Psoas muscle (tissue), 8 donors: ENCODE measurements around the gene RPP40. TPM values are rescaled to one million over a fixed set of nuclear protein-coding genes. Genes with fewer than 3 reads are reported as not detected.

Source experiments
- ATAC-seq, 4 donors: fragments of 200-7000 bp; cut with Tn5 transposase; one replicate each; pipeline ENCODE4 v1.9.1; 2020; ENCODE audit warnings: moderate library complexity in 3 of 4, mild to moderate bottlenecking in 2 of 4
- DNase-seq, 2 donors: peaks; one replicate each; pipeline ENCODE4 v3.0.0-alpha.2; 2020
- H3K27ac ChIP-seq: fragments of 200-600 bp; one replicate; pipeline ENCODE4 v1.8.0; 2022
- H3K27me3 ChIP-seq, 3 donors: fragments of 200-600 bp in 1 of 3; one replicate each; pipeline versions ENCODE4 v1.6.1 to v1.8.0; 2013 to 2022; ENCODE audit warnings: low read length in 2 of 3, mild to moderate bottlenecking in 2 of 3, moderate library complexity in 1 of 3; ENCODE audit not compliant: insufficient read depth in 3 of 3
- H3K36me3 ChIP-seq, 2 donors: fragments of 200-600 bp in 1 of 2; one replicate each; pipeline versions ENCODE4 v1.6.1 to v1.8.0; 2013 to 2022; ENCODE audit warnings: low read depth in 1 of 2, mild to moderate bottlenecking in 1 of 2, moderate library complexity in 1 of 2; ENCODE audit not compliant: insufficient read depth in 1 of 2
- H3K4me1 ChIP-seq: fragments of 200-600 bp; one replicate; pipeline ENCODE4 v1.8.0; 2022
- H3K4me3 ChIP-seq: fragments of 200-600 bp; one replicate; pipeline ENCODE4 v1.8.0; 2022; ENCODE audit warnings: mild to moderate bottlenecking
- H3K9me3 ChIP-seq: fragments of 200-600 bp; one replicate; pipeline ENCODE4 v1.8.0; 2022
- WGBS, 3 donors: extraction: QIAGEN DNeasy Blood & Tissue Kit; methylation state at CpG; one replicate each; pipeline versions ENCODE4 v1.1.6 to v1.1.7; 2013; 5-methylcytosine and 5-hydroxymethylcytosine counted together
- intact Hi-C, 2 donors: fragments of 100-400 bp; cut with DNase I; formaldehyde crosslinking; loops; one replicate each; pipeline versions ENCODE4 v1.11.0 to v1.14.2; 2022
- polyA plus RNA-seq, 3 donors: library from polyadenylated mRNA; stranded (reverse); fragments of 200-250 nt; gene quantifications; one replicate each; pipeline ENCODE4 v1.2.3, GENCODE V29; 2013
- total RNA-seq, 4 donors: library from RNA; stranded (reverse); fragmentation: NEBNext Ultra II Directional in 2 of 4; extraction: Animal tissue kit (Norgen Biotek cat#: 25700) in 2 of 4; gene quantifications; one replicate each; pipeline versions ENCODE4 v1.2.1 to v1.2.4, GENCODE V29; 2021 to 2023
- TF ChIP-seq, protein P1 (sequence below): fragments of 200-600 bp; IDR thresholded peaks from one replicate; pipeline ENCODE4 v1.8.0; 2022; ENCODE audit warnings: antibody characterized with exemption
- donor health status: healthy with polysubstance abuse.
- donor health status: DM: no; HTN: no; CAD: no; lungs with moderate emphysema.
- donor health status: Bipolar disorder and iron deficiency.
- donor health status: healthy.
- donor health status: DM: yes; HTN: yes; CAD: no.
- donor health status: DM: no; HTN: no; CAD: no.
- donor health status: DM: no; HTN: no; CAD: no.
- donor health status: DM: yes; HTN: yes; CAD: no.

RPP40 gene
- total and polyA plus RNA-seq, 7 donors = 4.2 to 34.5 (median 9.3) TPM

GRCh38 chr6:4965562-4966389 lies 38.1 kb downstream of the RPP40 start:
- DNase-seq = no peak
- 87 to 91% (median 89%) methylated on average over 8 of the region's 8 CpGs for WGBS, 3 donors
- TF ChIP-seq, protein P1, sequence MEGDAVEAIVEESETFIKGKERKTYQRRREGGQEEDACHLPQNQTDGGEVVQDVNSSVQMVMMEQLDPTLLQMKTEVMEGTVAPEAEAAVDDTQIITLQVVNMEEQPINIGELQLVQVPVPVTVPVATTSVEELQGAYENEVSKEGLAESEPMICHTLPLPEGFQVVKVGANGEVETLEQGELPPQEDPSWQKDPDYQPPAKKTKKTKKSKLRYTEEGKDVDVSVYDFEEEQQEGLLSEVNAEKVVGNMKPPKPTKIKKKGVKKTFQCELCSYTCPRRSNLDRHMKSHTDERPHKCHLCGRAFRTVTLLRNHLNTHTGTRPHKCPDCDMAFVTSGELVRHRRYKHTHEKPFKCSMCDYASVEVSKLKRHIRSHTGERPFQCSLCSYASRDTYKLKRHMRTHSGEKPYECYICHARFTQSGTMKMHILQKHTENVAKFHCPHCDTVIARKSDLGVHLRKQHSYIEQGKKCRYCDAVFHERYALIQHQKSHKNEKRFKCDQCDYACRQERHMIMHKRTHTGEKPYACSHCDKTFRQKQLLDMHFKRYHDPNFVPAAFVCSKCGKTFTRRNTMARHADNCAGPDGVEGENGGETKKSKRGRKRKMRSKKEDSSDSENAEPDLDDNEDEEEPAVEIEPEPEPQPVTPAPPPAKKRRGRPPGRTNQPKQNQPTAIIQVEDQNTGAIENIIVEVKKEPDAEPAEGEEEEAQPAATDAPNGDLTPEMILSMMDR = no peak
- Histone ChIP-seq H3K27ac (no peak overlapping the region), H3K4me3 (no peak overlapping the region), H3K9me3 (no peaks in the 10 kb centered on the region), H3K4me1 (peaks cover 12% of the 10 kb centered on the region), H3K27me3 (no peaks in the 10 kb centered on the region), H3K36me3 (no peaks in the 10 kb centered on the region)
- ATAC-seq = no peak
- intact Hi-C loops = no loop called here

DNA sequence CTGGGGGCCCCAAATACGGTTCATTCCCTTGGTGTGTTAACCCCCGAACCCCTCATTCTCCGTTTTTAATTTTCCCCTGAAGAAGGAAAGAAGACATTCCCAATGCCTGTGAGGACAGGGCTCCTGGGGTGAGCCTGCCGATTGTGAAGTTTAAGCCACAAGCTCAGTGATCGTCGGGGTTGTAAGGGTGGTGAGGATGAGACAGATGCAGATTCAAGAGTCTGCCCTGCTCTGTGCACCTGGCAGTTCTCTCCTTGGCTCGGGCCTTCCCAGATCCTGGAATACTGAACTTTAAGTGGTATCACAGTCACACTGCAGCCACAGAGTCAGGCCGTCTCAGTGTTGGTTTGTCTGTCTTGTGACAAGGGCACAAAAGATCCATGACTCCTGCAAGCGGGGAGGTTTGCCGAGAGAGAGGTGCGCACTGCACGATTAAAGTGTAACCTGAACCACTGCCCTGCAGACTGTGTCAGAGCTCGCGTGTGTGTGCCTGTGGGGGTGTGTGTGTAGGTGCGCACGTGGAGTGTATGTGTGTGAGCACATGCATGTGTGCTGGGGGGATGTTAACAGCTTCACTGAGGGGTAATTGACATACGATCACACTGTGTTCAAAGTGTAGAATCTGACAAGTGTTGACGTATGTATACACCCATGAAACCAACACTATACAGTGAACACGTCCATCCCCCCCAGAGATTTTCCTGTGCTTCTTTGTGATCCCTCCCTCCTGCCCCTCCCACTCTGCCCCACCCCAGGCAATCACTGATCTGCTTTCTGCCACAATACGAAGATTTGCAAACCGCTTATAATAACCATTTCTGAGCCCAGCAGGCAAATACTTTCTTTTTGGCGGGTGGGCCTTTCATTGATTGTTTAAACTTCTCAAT lies 38.9 kb downstream of the RPP40 start:
- ATAC-seq (peak in 1 of 4 donors; percentile 40), DNase-seq (no peak)
- Histone ChIP-seq H3K4me3 (no peak overlapping the region), H3K36me3 (no peaks in the 10 kb centered on the region), H3K4me1 (peaks cover 11% of the 10 kb centered on the region), H3K27ac (no peak overlapping the region), H3K27me3 (no peaks in the 10 kb centered on the region), H3K9me3 (no peaks in the 10 kb centered on the region)
- intact Hi-C loops = no loop called here
- 66 to 79% (median 76%) methylated on average over 22 of the region's 22 CpGs for WGBS, 3 donors
- TF ChIP-seq, protein P1 = no peak

DNA sequence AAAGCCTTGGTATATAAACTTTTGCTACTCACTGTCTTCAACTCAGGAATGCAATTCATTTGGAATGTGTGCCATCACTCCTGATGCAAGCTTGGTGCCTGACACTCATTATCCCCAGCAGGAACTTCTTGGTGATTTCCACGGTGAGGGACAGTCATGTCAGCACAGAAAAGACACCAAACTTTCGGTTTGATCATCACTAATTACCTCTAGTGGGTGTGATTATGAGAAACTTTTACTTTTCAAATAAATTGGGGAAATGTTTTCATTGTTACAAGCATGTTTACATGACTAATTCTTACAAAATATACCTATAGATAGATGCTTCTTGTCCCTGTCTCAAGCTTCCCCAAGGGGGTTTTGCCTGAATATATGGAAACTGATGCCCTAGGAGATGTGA lies 40.9 kb downstream of the RPP40 start:
- Histone ChIP-seq H3K27me3 (no peaks in the 10 kb centered on the region), H3K4me3 (no peak overlapping the region), H3K9me3 (no peaks in the 10 kb centered on the region), H3K36me3 (no peaks in the 10 kb centered on the region), H3K27ac (no peak overlapping the region), H3K4me1 (no peaks in the 10 kb centered on the region)
- DNase-seq (no peak), ATAC-seq (no peak)
- TF ChIP-seq, protein P1 = no peak
- intact Hi-C loops = no loop called here
- 74 to 78% (median 76%) methylated on average over 2 of the region's 2 CpGs for WGBS, 3 donors

- intact Hi-C loops = no loop called here
- no peak overlapping the region for H3K4me3 ChIP-seq
- no peaks in the 10 kb centered on the region for H3K36me3 ChIP-seq
- DNase-seq (no peak), ATAC-seq (no peak)
- no peak overlapping the region for H3K27ac ChIP-seq
- peaks cover 6% of the 10 kb centered on the region for H3K4me1 ChIP-seq
- no peaks in the 10 kb centered on the region for H3K27me3 ChIP-seq
- WGBS, 3 donors = 82 to 86% (median 85%) methylated on average over 10 of the region's 10 CpGs
- no peaks in the 10 kb centered on the region for H3K9me3 ChIP-seq
- TF ChIP-seq, protein P1 = no peak
These were observed 42.3 kb downstream of the RPP40 start for GRCh38 chr6:4961322-4962168.
